Suprapubic skin (tissue), 4 donors: Measurements from ENCODE around the gene PPY.

Experiments used
- EP300 ChIP-seq: sonication (generic); formaldehyde crosslinking; IDR thresholded peaks from one replicate; pipeline ENCODE4 v1.6.1; 2017; ENCODE audit warnings: antibody characterized with exemption
- POLR2A ChIP-seq, 2 donors: fragments of 450-650 bp; IDR thresholded peaks; one replicate each; pipeline ENCODE4 v1.6.1; 2017; ENCODE audit warnings: antibody characterized with exemption in 2 of 2, mild to moderate bottlenecking in 2 of 2, moderate library complexity in 2 of 2
- POLR2AphosphoS5 ChIP-seq, 3 donors: sonication (generic); formaldehyde crosslinking; IDR thresholded peaks; one replicate each; pipeline ENCODE4 v1.6.1; 2017; ENCODE audit warnings: antibody characterized with exemption in 3 of 3
- TF ChIP-seq, protein P1 (sequence below), 2 donors: fragments of 200-600 bp in 1 of 2; fragments of 450-650 bp in 1 of 2; sonication (generic) in 1 of 2; IDR thresholded peaks; one replicate each; pipeline ENCODE4 v1.5.1; 2016 to 2019; ENCODE audit warnings: antibody characterized with exemption in 2 of 2, mild to moderate bottlenecking in 1 of 2, moderate library complexity in 1 of 2

- TF ChIP-seq POLR2A (IDR thresholded peaks at IDR 0.05), result no peak
- TF ChIP-seq, protein P1, sequence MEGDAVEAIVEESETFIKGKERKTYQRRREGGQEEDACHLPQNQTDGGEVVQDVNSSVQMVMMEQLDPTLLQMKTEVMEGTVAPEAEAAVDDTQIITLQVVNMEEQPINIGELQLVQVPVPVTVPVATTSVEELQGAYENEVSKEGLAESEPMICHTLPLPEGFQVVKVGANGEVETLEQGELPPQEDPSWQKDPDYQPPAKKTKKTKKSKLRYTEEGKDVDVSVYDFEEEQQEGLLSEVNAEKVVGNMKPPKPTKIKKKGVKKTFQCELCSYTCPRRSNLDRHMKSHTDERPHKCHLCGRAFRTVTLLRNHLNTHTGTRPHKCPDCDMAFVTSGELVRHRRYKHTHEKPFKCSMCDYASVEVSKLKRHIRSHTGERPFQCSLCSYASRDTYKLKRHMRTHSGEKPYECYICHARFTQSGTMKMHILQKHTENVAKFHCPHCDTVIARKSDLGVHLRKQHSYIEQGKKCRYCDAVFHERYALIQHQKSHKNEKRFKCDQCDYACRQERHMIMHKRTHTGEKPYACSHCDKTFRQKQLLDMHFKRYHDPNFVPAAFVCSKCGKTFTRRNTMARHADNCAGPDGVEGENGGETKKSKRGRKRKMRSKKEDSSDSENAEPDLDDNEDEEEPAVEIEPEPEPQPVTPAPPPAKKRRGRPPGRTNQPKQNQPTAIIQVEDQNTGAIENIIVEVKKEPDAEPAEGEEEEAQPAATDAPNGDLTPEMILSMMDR (IDR thresholded peaks at IDR 0.05), result no peak
- no peak for TF ChIP-seq POLR2AphosphoS5 (IDR thresholded peaks at IDR 0.05)
- TF ChIP-seq EP300, result no peak
Observed at GRCh38 chr17:43979011-43979410, 36.7 kb upstream of the PPY start.
